ENCODE measurements around the gene SPAG17.
A peak's percentile ranks its signal among the peaks of the same experiment; 100 is the strongest.
"Not testable (repeated sequence)": the region's sequence is repeated elsewhere in the genome, so short reads cannot be mapped to it uniquely, and the experiment has no call there.

SPAG17 gene

GRCh38 chr1:117964290-117965038, 220.6 kb downstream of the SPAG17 start:
- DNase-seq, result no peak

GRCh38 chr1:117959364-117959763, 225.7 kb downstream of the SPAG17 start:
- DNase-seq, result no peak

GRCh38 chr1:117952386-117952785, 232.6 kb downstream of the SPAG17 start:
- no peak for DNase-seq

- no peak for DNase-seq
Measured at GRCh38 chr1:117942293-117942692, 242.7 kb downstream of the SPAG17 start.

- no peak for DNase-seq
Measured at GRCh38 chr1:117933769-117934168, 251.3 kb downstream of the SPAG17 start.

GRCh38 chr1:117932576-117932975, 252.5 kb downstream of the SPAG17 start:
- no peak for DNase-seq

GRCh38 chr1:117930484-117930883, 254.5 kb downstream of the SPAG17 start:
- DNase-seq, result no peak

- no peak for DNase-seq
Measured at GRCh38 chr1:117930173-117930447, 254.9 kb downstream of the SPAG17 start.

- DNase-seq, result peak; percentile 94
Measured at GRCh38 chr1:117929343-117930172, 255.5 kb downstream of the SPAG17 start, which contains the start of the genes GDAP2 and WDR3. TSS of gene GDAP2 (minus strand) at chr1:117929621. CDS start at chr1:117920357, 9,264 bp downstream. TSS of gene WDR3 (plus strand) at chr1:117929739. CDS start at chr1:117933320, 3,581 bp downstream.

- DNase-seq, result peak; percentile 15
Measured at GRCh38 chr1:117928881-117929342, 256.1 kb downstream of the SPAG17 start.

- DNase-seq, result no peak
Measured at GRCh38 chr1:117925981-117926380, 259.0 kb downstream of the SPAG17 start.

GRCh38 chr1:117922717-117923116, 262.3 kb downstream of the SPAG17 start:
- DNase-seq, result not testable (repeated sequence)

GRCh38 chr1:117921991-117922390, 263.0 kb downstream of the SPAG17 start:
- no peak for DNase-seq

GRCh38 chr1:117919376-117919775, 265.7 kb downstream of the SPAG17 start:
- no peak for DNase-seq

GRCh38 chr1:117911051-117911450, 274.0 kb downstream of the SPAG17 start:
- no peak for DNase-seq

GRCh38 chr1:117905019-117905418, 280.0 kb downstream of the SPAG17 start:
- DNase-seq, result no peak

GRCh38 chr1:117904485-117904884, 280.5 kb downstream of the SPAG17 start:
- DNase-seq, result no peak
